H9 (cell line): ENCODE measurements around the gene ATN1. TPM values are rescaled to one million over a fixed set of nuclear protein-coding genes. Genes with fewer than 3 reads are reported as not detected.

Experiments
- DNase-seq: peaks from one replicate; pipeline ENCODE4 v3.0.0-alpha.2; 2017
- H2AFZ ChIP-seq: one replicate; pipeline ENCODE4 v1.6.1; 2013; ENCODE audit warnings: mild to moderate bottlenecking, low read length, control low read depth, moderate library complexity
- H2AK5ac ChIP-seq: 2 replicates; pipeline ENCODE4 v1.6.1; 2013; ENCODE audit warnings: low read length, control low read depth, mixed read lengths; ENCODE audit not compliant: insufficient read length
- H2BK120ac ChIP-seq: one replicate; pipeline ENCODE4 v1.6.1; 2013; ENCODE audit warnings: low read depth, mild to moderate bottlenecking, low read length, control low read depth, inconsistent platforms; ENCODE audit not compliant: poor library complexity, severe bottlenecking
- H2BK12ac ChIP-seq: 2 replicates; pipeline ENCODE4 v1.6.1; 2013; ENCODE audit warnings: low read length, control low read depth, mixed read lengths, low read depth; ENCODE audit not compliant: insufficient read length
- H2BK15ac ChIP-seq: 2 replicates; pipeline ENCODE4 v1.6.1; 2013; ENCODE audit warnings: low read depth, low read length, control low read depth
- H2BK20ac ChIP-seq: one replicate; pipeline ENCODE4 v1.6.1; 2013; ENCODE audit warnings: low read depth, mild to moderate bottlenecking, low read length, control low read depth, inconsistent platforms; ENCODE audit not compliant: poor library complexity, severe bottlenecking
- H2BK5ac ChIP-seq: 2 replicates; pipeline ENCODE4 v1.6.1; 2013; ENCODE audit warnings: low read length, control low read depth, mixed read lengths; ENCODE audit not compliant: insufficient read length
- H3K14ac ChIP-seq: 2 replicates; pipeline ENCODE4 v1.6.1; 2013; ENCODE audit warnings: low read length, control low read depth; ENCODE audit not compliant: insufficient read depth
- H3K18ac ChIP-seq: 2 replicates; pipeline ENCODE4 v1.6.1; 2013; ENCODE audit warnings: low read depth, mild to moderate bottlenecking, mixed read lengths, low read length, control low read depth; ENCODE audit not compliant: insufficient read length
- H3K23ac ChIP-seq: 2 replicates; pipeline ENCODE4 v1.6.1; 2013; ENCODE audit warnings: low read length, control low read depth, mixed read lengths, low read depth; ENCODE audit not compliant: insufficient read length
- H3K23me2 ChIP-seq: 2 replicates; pipeline ENCODE4 v1.6.1; 2013; ENCODE audit warnings: low read depth, mild to moderate bottlenecking, mixed read lengths, low read length, control low read depth; ENCODE audit not compliant: insufficient read length, poor library complexity, severe bottlenecking
- H3K27ac ChIP-seq: 2 replicates; pipeline ENCODE4 v1.5.1; 2013; ENCODE audit warnings: low read length, control low read depth, mixed read lengths, low read depth; ENCODE audit not compliant: insufficient read length
- H3K27me3 ChIP-seq: 2 replicates; pipeline ENCODE4 v1.6.1; 2013; ENCODE audit warnings: low read length, control low read depth, inconsistent platforms; ENCODE audit not compliant: insufficient read depth
- H3K4ac ChIP-seq: 2 replicates; pipeline ENCODE4 v1.6.1; 2013; ENCODE audit warnings: low read depth, mild to moderate bottlenecking, control low read depth, inconsistent platforms, low read length, moderate library complexity
- H3K4me1 ChIP-seq: 2 replicates; pipeline ENCODE4 v1.6.1; 2013; ENCODE audit warnings: low read length, control low read depth, inconsistent platforms; ENCODE audit not compliant: insufficient read depth
- H3K4me2 ChIP-seq: 2 replicates; pipeline ENCODE4 v1.6.1; 2013; ENCODE audit warnings: low read length, control low read depth, mixed read lengths; ENCODE audit not compliant: insufficient read length, insufficient read depth
- H3K56ac ChIP-seq: 2 replicates; pipeline ENCODE4 v1.6.1; 2013; ENCODE audit warnings: low read depth, mild to moderate bottlenecking, mixed read lengths, low read length, control low read depth; ENCODE audit not compliant: insufficient read length
- H3K79me1 ChIP-seq: 2 replicates; pipeline ENCODE4 v1.6.1; 2013; ENCODE audit warnings: low read depth, mild to moderate bottlenecking, moderate library complexity, low read length, control low read depth, inconsistent platforms; ENCODE audit not compliant: insufficient read depth, poor library complexity, severe bottlenecking
- H3K79me2 ChIP-seq: 2 replicates; pipeline ENCODE4 v1.6.1; 2013; ENCODE audit warnings: low read length, control low read depth, inconsistent platforms; ENCODE audit not compliant: insufficient read depth
- H3K9ac ChIP-seq: 2 replicates; pipeline ENCODE4 v1.6.1; 2013; ENCODE audit warnings: low read length, control low read depth, mixed read lengths; ENCODE audit not compliant: insufficient read length; ENCODE audit errors: extremely low read depth
- H3K9me3 ChIP-seq: one replicate; pipeline ENCODE4 v1.6.1; 2013; ENCODE audit warnings: low read depth, low read length, inconsistent platforms; ENCODE audit not compliant: control insufficient read depth
- H3T11ph ChIP-seq: one replicate; pipeline ENCODE4 v1.6.1; 2013; ENCODE audit warnings: mild to moderate bottlenecking, low read length, control low read depth, inconsistent platforms
- H4K20me1 ChIP-seq: one replicate; pipeline ENCODE4 v1.6.1; 2013; ENCODE audit not compliant: control insufficient read depth, insufficient read length, insufficient read depth
- H4K5ac ChIP-seq: 2 replicates; pipeline ENCODE4 v1.6.1; 2013; ENCODE audit warnings: low read depth, mild to moderate bottlenecking, mixed read lengths, low read length, control low read depth; ENCODE audit not compliant: insufficient read length
- H4K8ac ChIP-seq: replicated peaks from 2 replicates; pipeline ENCODE4 v1.6.1; 2013; ENCODE audit warnings: low read length, control low read depth, mixed read lengths, low read depth; ENCODE audit not compliant: insufficient read length
- H4K91ac ChIP-seq: 2 replicates; pipeline ENCODE4 v1.6.1; 2013; ENCODE audit warnings: low read depth, mild to moderate bottlenecking, moderate library complexity, mixed read lengths, low read length, control low read depth; ENCODE audit not compliant: insufficient read length
- H3K27ac Mint-ChIP-seq, 3 experiments: 2 replicates in 2 of 3; 3 replicates in 1 of 3; pipeline ENCODE4 v1.8.0; 2020 to 2021; ENCODE audit warnings: mixed read lengths in 3 of 3, mild to moderate bottlenecking in 1 of 3, moderate library complexity in 1 of 3
- H3K27me3 Mint-ChIP-seq: 2 replicates; pipeline ENCODE4 v1.8.0; 2021; ENCODE audit warnings: low read depth, mild to moderate bottlenecking, moderate library complexity, mixed read lengths
- H3K36me3 Mint-ChIP-seq, 3 experiments: 2 replicates in 2 of 3; 3 replicates in 1 of 3; pipeline ENCODE4 v1.8.0; 2020 to 2021; ENCODE audit warnings: low read depth in 3 of 3, mixed read lengths in 3 of 3; ENCODE audit not compliant: insufficient read depth in 1 of 3
- H3K4me1 Mint-ChIP-seq, 2 experiments: 2 replicates each; pipeline ENCODE4 v1.8.0; 2020; ENCODE audit warnings: mixed read lengths in 2 of 2
- H3K4me3 Mint-ChIP-seq, 2 experiments: 2 replicates in 1 of 2; 3 replicates in 1 of 2; pipeline ENCODE4 v1.8.0; 2020 to 2021; ENCODE audit warnings: mild to moderate bottlenecking in 2 of 2, mixed read lengths in 2 of 2, moderate library complexity in 1 of 2
- H3K9me3 Mint-ChIP-seq, 2 experiments: 2 replicates in 1 of 2; 3 replicates in 1 of 2; pipeline ENCODE4 v1.8.0; 2020; ENCODE audit warnings: mild to moderate bottlenecking in 2 of 2, mixed read lengths in 2 of 2, moderate library complexity in 1 of 2
- WGBS: extraction: QIAGEN DNeasy Blood & Tissue Kit; methylation state at CpG from one replicate; pipeline ENCODE4 v1.1.7; 2013; ENCODE audit warnings: missing lambda C conversion rate, low lambda C conversion rate, mixed read lengths; ENCODE audit not compliant: insufficient read length; ENCODE audit errors: extremely low coverage; 5-methylcytosine and 5-hydroxymethylcytosine counted together
- total RNA-seq: library from RNA; stranded (reverse); gene quantifications from 2 replicates; pipeline ENCODE4 v1.2.1, GENCODE V29; 2021
- TF ChIP-seq, protein P1 (sequence below): fragments of 200-600 bp; sonication (generic); conservative IDR thresholded peaks from 3 replicates; pipeline ENCODE4 v1.8.0; 2021; ENCODE audit warnings: antibody characterized with exemption, mild to moderate bottlenecking

Gene ATN1
- total RNA-seq, 1 experiment from 2014 or later: 103 TPM

DNA sequence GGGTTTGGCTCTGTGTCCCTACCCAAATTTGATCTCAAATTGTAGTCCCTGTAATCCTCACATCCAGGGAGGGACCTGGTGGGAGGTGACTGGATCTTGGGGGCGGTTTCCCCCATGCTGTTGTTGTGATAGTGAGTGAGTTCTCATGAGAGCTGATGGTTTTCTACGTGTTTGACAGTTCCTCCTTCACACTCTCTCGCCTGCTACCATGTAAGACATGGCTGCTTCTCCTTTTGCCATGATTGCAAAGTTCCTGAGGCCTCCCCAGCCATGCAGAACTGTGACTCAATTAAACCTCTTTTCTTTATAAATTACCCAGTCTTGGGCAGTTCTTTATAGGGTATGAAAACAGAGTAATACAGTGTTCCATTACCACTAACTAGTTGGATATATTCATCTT is 33.4 kb upstream of the ATN1 start:
- H3K27me3 ChIP-seq: no peaks in the 10 kb centered on the region
- H2BK12ac ChIP-seq: no peak overlapping the region
- H2AK5ac ChIP-seq: no peak overlapping the region
- no peak overlapping the region for H3K27ac Mint-ChIP-seq
- peaks cover 9 to 11% of the 10 kb centered on the region in 2 experiments for H3K4me1 Mint-ChIP-seq
- H3K4ac ChIP-seq: no peak overlapping the region
- H3K9ac ChIP-seq: no peak overlapping the region
- no peak overlapping the region for H2BK5ac ChIP-seq
- DNase-seq: no peak
- no peaks in the 10 kb centered on the region for H3K79me1 ChIP-seq
- no peak overlapping the region for H3K14ac ChIP-seq
- peaks cover 3% of the 10 kb centered on the region; the same call in 1 of the 2 replicates for H3K4me1 ChIP-seq
- no peaks in the 10 kb centered on the region for H4K20me1 ChIP-seq
- no peak overlapping the region for H4K5ac ChIP-seq
- H3K79me2 ChIP-seq: no peaks in the 10 kb centered on the region
- peaks cover 6% of the 10 kb centered on the region for H3K23me2 ChIP-seq
- H3K56ac ChIP-seq: no peak overlapping the region
- no peak overlapping the region for H3K18ac ChIP-seq
- H3K23ac ChIP-seq: no peak overlapping the region
- no peak overlapping the region for H3K27ac ChIP-seq
- H4K91ac ChIP-seq: no peak overlapping the region
- no peaks in the 10 kb centered on the region; the same call in 1 of the 2 replicates for H3K27me3 Mint-ChIP-seq
- peaks cover 0 to 8% (median 5%) of the 10 kb centered on the region in 3 experiments; a peak in 5 of 7 replicates for H3K36me3 Mint-ChIP-seq
- H3T11ph ChIP-seq: no peak overlapping the region
- H3K4me3 Mint-ChIP-seq: no peak overlapping the region
- WGBS: no CpG with 5 or more reads among the region's 3 CpGs
- H3K4me2 ChIP-seq: no peak overlapping the region
- H3K9me3 Mint-ChIP-seq: peaks cover 0 to 3% of the 10 kb centered on the region in 2 experiments; a peak in 1 of 5 replicates
- no peak overlapping the region for H2BK20ac ChIP-seq
- TF ChIP-seq, protein P1, sequence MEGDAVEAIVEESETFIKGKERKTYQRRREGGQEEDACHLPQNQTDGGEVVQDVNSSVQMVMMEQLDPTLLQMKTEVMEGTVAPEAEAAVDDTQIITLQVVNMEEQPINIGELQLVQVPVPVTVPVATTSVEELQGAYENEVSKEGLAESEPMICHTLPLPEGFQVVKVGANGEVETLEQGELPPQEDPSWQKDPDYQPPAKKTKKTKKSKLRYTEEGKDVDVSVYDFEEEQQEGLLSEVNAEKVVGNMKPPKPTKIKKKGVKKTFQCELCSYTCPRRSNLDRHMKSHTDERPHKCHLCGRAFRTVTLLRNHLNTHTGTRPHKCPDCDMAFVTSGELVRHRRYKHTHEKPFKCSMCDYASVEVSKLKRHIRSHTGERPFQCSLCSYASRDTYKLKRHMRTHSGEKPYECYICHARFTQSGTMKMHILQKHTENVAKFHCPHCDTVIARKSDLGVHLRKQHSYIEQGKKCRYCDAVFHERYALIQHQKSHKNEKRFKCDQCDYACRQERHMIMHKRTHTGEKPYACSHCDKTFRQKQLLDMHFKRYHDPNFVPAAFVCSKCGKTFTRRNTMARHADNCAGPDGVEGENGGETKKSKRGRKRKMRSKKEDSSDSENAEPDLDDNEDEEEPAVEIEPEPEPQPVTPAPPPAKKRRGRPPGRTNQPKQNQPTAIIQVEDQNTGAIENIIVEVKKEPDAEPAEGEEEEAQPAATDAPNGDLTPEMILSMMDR: no peak
- H2BK120ac ChIP-seq: no peak overlapping the region
- no peak overlapping the region for H4K8ac ChIP-seq
- no peak overlapping the region for H2AFZ ChIP-seq
- no peaks in the 10 kb centered on the region for H3K9me3 ChIP-seq
- H2BK15ac ChIP-seq: no peak overlapping the region
